ENCODE data around the gene ZNF19. TPM values are rescaled to one million over a fixed set of nuclear protein-coding genes. Genes with fewer than 3 reads are reported as not detected.

The ZNF19 gene
- total and polyA plus RNA-seq, 9 of the 15 experiments (the other 6 are each of a cell fraction or from before 2014, with no cell fraction given), result 1.2 to 2.8 (median 1.8) TPM

- TF ChIP-seq, protein P1, sequence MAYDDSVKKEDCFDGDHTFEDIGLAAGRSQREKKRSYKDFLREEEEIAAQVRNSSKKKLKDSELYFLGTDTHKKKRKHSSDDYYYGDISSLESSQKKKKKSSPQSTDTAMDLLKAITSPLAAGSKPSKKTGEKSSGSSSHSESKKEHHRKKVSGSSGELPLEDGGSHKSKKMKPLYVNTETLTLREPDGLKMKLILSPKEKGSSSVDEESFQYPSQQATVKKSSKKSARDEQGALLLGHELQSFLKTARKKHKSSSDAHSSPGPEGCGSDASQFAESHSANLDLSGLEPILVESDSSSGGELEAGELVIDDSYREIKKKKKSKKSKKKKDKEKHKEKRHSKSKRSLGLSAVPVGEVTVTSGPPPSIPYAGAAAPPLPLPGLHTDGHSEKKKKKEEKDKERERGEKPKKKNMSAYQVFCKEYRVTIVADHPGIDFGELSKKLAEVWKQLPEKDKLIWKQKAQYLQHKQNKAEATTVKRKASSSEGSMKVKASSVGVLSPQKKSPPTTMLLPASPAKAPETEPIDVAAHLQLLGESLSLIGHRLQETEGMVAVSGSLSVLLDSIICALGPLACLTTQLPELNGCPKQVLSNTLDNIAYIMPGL (CRISPR knock-in tag; IDR thresholded peaks at IDR 0.05), result no peak
- no peak for TF ChIP-seq ETS2 (tag; IDR thresholded peaks at IDR 0.05; ENCODE audit: borderline replicate concordance, poor library complexity, severe bottlenecking)
- TF ChIP-seq, protein P2, sequence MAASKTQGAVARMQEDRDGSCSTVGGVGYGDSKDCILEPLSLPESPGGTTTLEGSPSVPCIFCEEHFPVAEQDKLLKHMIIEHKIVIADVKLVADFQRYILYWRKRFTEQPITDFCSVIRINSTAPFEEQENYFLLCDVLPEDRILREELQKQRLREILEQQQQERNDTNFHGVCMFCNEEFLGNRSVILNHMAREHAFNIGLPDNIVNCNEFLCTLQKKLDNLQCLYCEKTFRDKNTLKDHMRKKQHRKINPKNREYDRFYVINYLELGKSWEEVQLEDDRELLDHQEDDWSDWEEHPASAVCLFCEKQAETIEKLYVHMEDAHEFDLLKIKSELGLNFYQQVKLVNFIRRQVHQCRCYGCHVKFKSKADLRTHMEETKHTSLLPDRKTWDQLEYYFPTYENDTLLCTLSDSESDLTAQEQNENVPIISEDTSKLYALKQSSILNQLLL (CRISPR knock-in tag; IDR thresholded peaks at IDR 0.05; ENCODE audit: borderline replicate concordance), result no peak
- TF ChIP-seq XRCC3 (IDR thresholded peaks at IDR 0.05), result no peak
- TF ChIP-seq ZNF24 (IDR thresholded peaks at IDR 0.05), result no peak
- TF ChIP-seq PHF21A (IDR thresholded peaks at IDR 0.05; ENCODE audit: borderline replicate concordance, low read depth), result no peak
- no peak for TF ChIP-seq NFIX (CRISPR knock-in tag; IDR thresholded peaks at IDR 0.05; ENCODE audit: low read depth)
- TF ChIP-seq EGR1 (conservative IDR thresholded peaks at IDR 0.05), result peak; percentile 51
- peak; percentile 98 for TF ChIP-seq ARID1B (IDR thresholded peaks at IDR 0.05)
- peak; percentile 94 for TF ChIP-seq SMARCE1 (IDR thresholded peaks at IDR 0.05)
These were observed 58.4 kb downstream of the ZNF19 start (continued) for GRCh38 chr16:71430744-71431143.
